ENCODE data around the gene HMG20A. TPM values are rescaled to one million over a fixed set of nuclear protein-coding genes. Genes with fewer than 3 reads are reported as not detected.

Gene HMG20A
- polyA plus RNA-seq, 3 donors, result 11.6 to 26.4 (median 17.7) TPM

GRCh38 chr15:77507143-77507897, 86.6 kb downstream of the HMG20A start:
- TF ChIP-seq, protein P1, sequence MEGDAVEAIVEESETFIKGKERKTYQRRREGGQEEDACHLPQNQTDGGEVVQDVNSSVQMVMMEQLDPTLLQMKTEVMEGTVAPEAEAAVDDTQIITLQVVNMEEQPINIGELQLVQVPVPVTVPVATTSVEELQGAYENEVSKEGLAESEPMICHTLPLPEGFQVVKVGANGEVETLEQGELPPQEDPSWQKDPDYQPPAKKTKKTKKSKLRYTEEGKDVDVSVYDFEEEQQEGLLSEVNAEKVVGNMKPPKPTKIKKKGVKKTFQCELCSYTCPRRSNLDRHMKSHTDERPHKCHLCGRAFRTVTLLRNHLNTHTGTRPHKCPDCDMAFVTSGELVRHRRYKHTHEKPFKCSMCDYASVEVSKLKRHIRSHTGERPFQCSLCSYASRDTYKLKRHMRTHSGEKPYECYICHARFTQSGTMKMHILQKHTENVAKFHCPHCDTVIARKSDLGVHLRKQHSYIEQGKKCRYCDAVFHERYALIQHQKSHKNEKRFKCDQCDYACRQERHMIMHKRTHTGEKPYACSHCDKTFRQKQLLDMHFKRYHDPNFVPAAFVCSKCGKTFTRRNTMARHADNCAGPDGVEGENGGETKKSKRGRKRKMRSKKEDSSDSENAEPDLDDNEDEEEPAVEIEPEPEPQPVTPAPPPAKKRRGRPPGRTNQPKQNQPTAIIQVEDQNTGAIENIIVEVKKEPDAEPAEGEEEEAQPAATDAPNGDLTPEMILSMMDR (IDR thresholded peaks at IDR 0.05), result no peak
- peak in 1 of 3 donors; percentile 44 for DNase-seq
- Histone ChIP-seq H4K20me1 (ENCODE audit: insufficient read depth, low read length) (no peaks in the 10 kb centered on the region), H3K4me3 (replicated peaks in 1 of 3; ENCODE audit: low read depth in 2 of 3, low read length in 3 of 3) (no peak overlapping the region), H3K4me2 (replicated peaks; ENCODE audit: extremely low read depth, low read length, poor library complexity, severe bottlenecking) (peak overlapping the region; percentile 20), H3K27me3 (ENCODE audit: control insufficient read depth in 2 of 2, insufficient read depth in 2 of 2, low read length in 2 of 2) (peaks cover 0 to 8% of the 10 kb centered on the region in 2 donors), H3K4me1 (ENCODE audit: control insufficient read depth in 1 of 2, insufficient read depth in 2 of 2, low read length in 2 of 2) (peaks cover 21 to 25% of the 10 kb centered on the region in 2 donors), H3K9ac (ENCODE audit: insufficient read depth, low read length, poor library complexity, severe bottlenecking) (no peak overlapping the region), H2AFZ (ENCODE audit: insufficient read depth, low read depth, low read length, poor library complexity, severe bottlenecking) (no peak overlapping the region), H3K9me3 (replicated peaks in 1 of 2; ENCODE audit: control insufficient read depth in 1 of 2, insufficient read depth in 1 of 2, low read length in 2 of 2) (no peaks in the 10 kb centered on the region), H3K27ac (ENCODE audit: low read depth in 1 of 2, low read length in 2 of 2) (no peak overlapping the region), H3K79me2 (ENCODE audit: insufficient read depth, low read length) (no peaks in the 10 kb centered on the region), H3K36me3 (replicated peaks in 1 of 2; ENCODE audit: control insufficient read depth in 1 of 2, insufficient read depth in 2 of 2, low read length in 2 of 2) (no peaks in the 10 kb centered on the region)
- Mint-ChIP-seq H3K9me3 (peaks cover 0 to 6% (median 0%) of the 10 kb centered on the region in 7 donors), H3K27me3 (ENCODE audit: low read depth in 3 of 3) (peaks cover 24 to 47% (median 44%) of the 10 kb centered on the region in 3 donors), H3K27ac (peak overlapping the region in 3 of 7 donors; percentile 26 to 73 (median 54)), H3K36me3 (peaks cover 5 to 6% of the 10 kb centered on the region in 2 donors), H3K4me3 (peak overlapping the region; percentile 41 to 60), H3K4me1 (peaks cover 29% of the 10 kb centered on the region)
- 0% methylated on average over 7 of the region's 10 CpGs for WGBS (ENCODE audit: insufficient coverage)
- intact Hi-C loops (cut with micrococcal nuclease), result no loop called here

DNA sequence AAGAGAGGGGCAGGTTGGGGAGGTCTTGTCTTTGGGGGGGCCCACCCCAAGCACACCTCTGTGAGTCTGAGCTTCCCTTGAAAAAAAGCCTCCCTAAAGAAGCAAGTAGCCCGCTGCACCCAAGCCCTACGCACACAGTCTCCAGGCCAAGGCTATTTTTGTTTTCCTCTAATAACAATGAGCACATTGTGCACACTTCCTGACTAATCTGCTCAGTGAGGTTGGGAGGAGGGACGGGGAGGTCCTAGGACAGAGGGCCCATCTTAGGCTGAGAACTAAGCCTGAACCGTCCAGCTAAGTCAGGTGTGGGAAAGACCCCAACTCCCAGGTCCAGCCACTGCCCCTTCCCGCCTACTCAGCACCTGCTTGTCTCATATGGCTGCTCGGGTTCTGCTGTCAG, 87.2 kb downstream of the HMG20A start:
- no peak overlapping the region for H2AFZ ChIP-seq (ENCODE audit: insufficient read depth, low read depth, low read length, poor library complexity, severe bottlenecking)

More for the DNA sequence above, 87.2 kb downstream of the HMG20A start:
- Histone ChIP-seq H3K4me3 (replicated peaks in 1 of 3; ENCODE audit: low read depth in 2 of 3, low read length in 3 of 3) (no peak overlapping the region), H3K4me1 (ENCODE audit: control insufficient read depth in 1 of 2, insufficient read depth in 2 of 2, low read length in 2 of 2) (peaks cover 21 to 25% of the 10 kb centered on the region in 2 donors), H4K20me1 (ENCODE audit: insufficient read depth, low read length) (no peaks in the 10 kb centered on the region), H3K27me3 (ENCODE audit: control insufficient read depth in 2 of 2, insufficient read depth in 2 of 2, low read length in 2 of 2) (peaks cover 0 to 8% of the 10 kb centered on the region in 2 donors), H3K4me2 (replicated peaks; ENCODE audit: extremely low read depth, low read length, poor library complexity, severe bottlenecking) (no peak overlapping the region), H3K9me3 (replicated peaks in 1 of 2; ENCODE audit: control insufficient read depth in 1 of 2, insufficient read depth in 1 of 2, low read length in 2 of 2) (no peaks in the 10 kb centered on the region), H3K36me3 (replicated peaks in 1 of 2; ENCODE audit: control insufficient read depth in 1 of 2, insufficient read depth in 2 of 2, low read length in 2 of 2) (no peaks in the 10 kb centered on the region), H3K79me2 (ENCODE audit: insufficient read depth, low read length) (no peaks in the 10 kb centered on the region), H3K27ac (ENCODE audit: low read depth in 1 of 2, low read length in 2 of 2) (no peak overlapping the region), H3K9ac (ENCODE audit: insufficient read depth, low read length, poor library complexity, severe bottlenecking) (no peak overlapping the region)
- H3K27me3 Mint-ChIP-seq (ENCODE audit: low read depth in 3 of 3), result peaks cover 24 to 49% (median 44%) of the 10 kb centered on the region in 3 donors
- peak overlapping the region in 1 of 2 donors; percentile 60 for H3K4me3 Mint-ChIP-seq
- TF ChIP-seq, protein P1 (IDR thresholded peaks at IDR 0.05), result no peak
- intact Hi-C loops (cut with micrococcal nuclease), result no loop called here
- no peak for DNase-seq
- WGBS (ENCODE audit: insufficient coverage), result 33% methylated on average over 3 of the region's 6 CpGs
- peaks cover 0 to 6% (median 0%) of the 10 kb centered on the region in 7 donors for H3K9me3 Mint-ChIP-seq
- H3K4me1 Mint-ChIP-seq, result peaks cover 29% of the 10 kb centered on the region
- peaks cover 5 to 6% of the 10 kb centered on the region in 2 donors for H3K36me3 Mint-ChIP-seq
- no peak overlapping the region for H3K27ac Mint-ChIP-seq

Measured in CD14-positive monocyte (primary cell).